ENCODE results near the gene LRP2BP. TPM values are rescaled to one million over a fixed set of nuclear protein-coding genes. Genes with fewer than 3 reads are reported as not detected.

LRP2BP gene
- total RNA-seq, 3 donors from 2014 or later (not counting 1 experiment from before 2014, with no cell fraction given), result 1.7 to 2.4 (median 2.2) TPM

DNA sequence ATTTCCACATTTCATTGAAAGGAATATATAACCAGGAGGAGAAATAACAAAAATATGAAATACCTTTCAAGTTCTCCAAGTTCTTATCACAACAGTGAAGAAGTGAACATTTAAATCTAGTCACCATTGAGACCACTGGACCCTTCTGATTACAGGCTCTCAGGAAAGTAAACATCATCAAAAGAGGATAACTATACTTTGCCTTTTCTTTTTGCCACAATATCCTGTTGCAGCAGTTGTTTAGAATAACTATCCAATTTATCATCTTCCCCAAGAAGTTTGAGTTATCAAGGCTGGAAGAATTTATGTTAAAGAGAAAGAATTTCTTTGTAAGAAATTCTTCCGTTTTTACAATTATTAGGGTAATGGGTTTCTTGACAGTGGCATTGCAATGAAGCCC lies 3.6 kb downstream of the LRP2BP start:
- Mint-ChIP-seq H3K27ac (no peak overlapping the region), H3K36me3 (no peaks in the 10 kb centered on the region), H3K4me3 (no peak overlapping the region), H3K9me3 (no peaks in the 10 kb centered on the region), H3K4me1 (peaks cover 24 to 25% of the 10 kb centered on the region in 2 donors), H3K27me3 (ENCODE audit: low read depth in 2 of 2) (peaks cover 0 to 3% of the 10 kb centered on the region in 2 donors)
- Histone ChIP-seq H3K27ac (ENCODE audit: low read length) (no peak overlapping the region), H3K9me3 (ENCODE audit: control insufficient read depth, insufficient read depth, low read length) (no peaks in the 10 kb centered on the region), H3K27me3 (ENCODE audit: control insufficient read depth, insufficient read depth, low read length) (no peaks in the 10 kb centered on the region), H3K36me3 (ENCODE audit: control insufficient read depth, insufficient read depth, low read length) (no peaks in the 10 kb centered on the region), H3K4me3 (ENCODE audit: low read length) (no peak overlapping the region), H3K4me1 (ENCODE audit: control insufficient read depth, insufficient read depth, low read length) (peaks cover 6% of the 10 kb centered on the region)
- WGBS (ENCODE audit: insufficient coverage), result no CpG with 5 or more reads among the region's 1 CpG
- TF ChIP-seq, protein P1, sequence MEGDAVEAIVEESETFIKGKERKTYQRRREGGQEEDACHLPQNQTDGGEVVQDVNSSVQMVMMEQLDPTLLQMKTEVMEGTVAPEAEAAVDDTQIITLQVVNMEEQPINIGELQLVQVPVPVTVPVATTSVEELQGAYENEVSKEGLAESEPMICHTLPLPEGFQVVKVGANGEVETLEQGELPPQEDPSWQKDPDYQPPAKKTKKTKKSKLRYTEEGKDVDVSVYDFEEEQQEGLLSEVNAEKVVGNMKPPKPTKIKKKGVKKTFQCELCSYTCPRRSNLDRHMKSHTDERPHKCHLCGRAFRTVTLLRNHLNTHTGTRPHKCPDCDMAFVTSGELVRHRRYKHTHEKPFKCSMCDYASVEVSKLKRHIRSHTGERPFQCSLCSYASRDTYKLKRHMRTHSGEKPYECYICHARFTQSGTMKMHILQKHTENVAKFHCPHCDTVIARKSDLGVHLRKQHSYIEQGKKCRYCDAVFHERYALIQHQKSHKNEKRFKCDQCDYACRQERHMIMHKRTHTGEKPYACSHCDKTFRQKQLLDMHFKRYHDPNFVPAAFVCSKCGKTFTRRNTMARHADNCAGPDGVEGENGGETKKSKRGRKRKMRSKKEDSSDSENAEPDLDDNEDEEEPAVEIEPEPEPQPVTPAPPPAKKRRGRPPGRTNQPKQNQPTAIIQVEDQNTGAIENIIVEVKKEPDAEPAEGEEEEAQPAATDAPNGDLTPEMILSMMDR (IDR thresholded peaks at IDR 0.05), result no peak
- intact Hi-C loops (cut with micrococcal nuclease), result no loop called here
- ATAC-seq (no peak), DNase-seq (no peak)

DNA sequence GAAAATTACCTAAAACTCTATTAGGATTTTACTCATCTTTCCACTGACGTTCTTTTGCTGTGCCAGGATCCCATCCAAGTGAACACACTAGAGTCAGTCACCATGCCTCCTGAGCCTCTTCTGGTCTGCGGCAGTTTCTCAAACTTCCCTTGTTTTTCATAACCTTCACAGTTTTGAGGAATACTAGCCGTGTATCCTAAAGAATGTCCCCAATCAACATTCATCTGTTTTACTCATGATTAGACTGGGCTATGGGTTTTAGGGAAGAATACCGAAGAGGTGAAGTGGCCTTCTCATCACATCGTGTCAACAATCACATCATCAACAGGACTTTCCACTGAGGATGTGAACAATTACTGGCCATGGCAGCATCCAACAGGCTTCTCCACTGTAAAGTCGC lies 4.8 kb downstream of the LRP2BP start:
- WGBS (ENCODE audit: insufficient coverage), result 92% methylated on average over 5 of the region's 6 CpGs
- H3K27me3 ChIP-seq (ENCODE audit: control insufficient read depth, insufficient read depth, low read length), result no peaks in the 10 kb centered on the region
- no peaks in the 10 kb centered on the region for H3K36me3 ChIP-seq (ENCODE audit: control insufficient read depth, insufficient read depth, low read length)
- Mint-ChIP-seq H3K4me3 (no peak overlapping the region), H3K27ac (no peak overlapping the region), H3K9me3 (no peaks in the 10 kb centered on the region), H3K4me1 (peaks cover 14 to 16% of the 10 kb centered on the region in 2 donors), H3K36me3 (no peaks in the 10 kb centered on the region), H3K27me3 (ENCODE audit: low read depth in 2 of 2) (peaks cover 2 to 4% of the 10 kb centered on the region in 2 donors)
- intact Hi-C loops (cut with micrococcal nuclease), result no loop called here
- DNase-seq (no peak), ATAC-seq (no peak)
- no peak overlapping the region for H3K4me3 ChIP-seq (ENCODE audit: low read length)
- H3K9me3 ChIP-seq (ENCODE audit: control insufficient read depth, insufficient read depth, low read length), result no peaks in the 10 kb centered on the region
- TF ChIP-seq, protein P1 (IDR thresholded peaks at IDR 0.05), result no peak
- H3K4me1 ChIP-seq (ENCODE audit: control insufficient read depth, insufficient read depth, low read length), result no peaks in the 10 kb centered on the region
- no peak overlapping the region for H3K27ac ChIP-seq (ENCODE audit: low read length)

DNA sequence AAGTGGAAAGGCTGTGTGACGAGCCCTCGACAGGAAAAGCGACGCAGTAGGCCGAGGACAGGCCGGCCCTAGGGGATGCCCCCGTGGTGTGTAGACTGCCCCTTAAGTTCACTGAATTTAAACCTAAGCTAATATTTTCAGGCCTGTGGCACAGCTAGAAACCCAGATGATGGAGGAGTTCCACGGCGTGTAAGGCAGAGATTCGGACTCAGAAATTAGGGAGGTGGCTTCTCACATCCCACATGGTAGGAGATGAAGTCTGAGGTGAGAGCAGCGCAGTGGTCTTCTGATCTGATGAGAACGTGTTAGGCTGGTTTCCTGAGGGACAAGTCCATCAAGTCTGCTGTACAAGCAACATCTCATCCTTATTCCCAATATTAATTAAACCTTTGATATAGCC lies 7.8 kb downstream of the LRP2BP start:
- Mint-ChIP-seq H3K36me3 (no peaks in the 10 kb centered on the region), H3K27me3 (ENCODE audit: low read depth in 2 of 2) (peaks cover 18 to 26% of the 10 kb centered on the region in 2 donors), H3K4me1 (peaks cover 10 to 11% of the 10 kb centered on the region in 2 donors), H3K9me3 (no peaks in the 10 kb centered on the region), H3K4me3 (no peak overlapping the region), H3K27ac (no peak overlapping the region)
- H3K36me3 ChIP-seq (ENCODE audit: control insufficient read depth, insufficient read depth, low read length), result no peaks in the 10 kb centered on the region
- intact Hi-C loops (cut with micrococcal nuclease), result no loop called here
- H3K4me3 ChIP-seq (ENCODE audit: low read length), result no peak overlapping the region
- WGBS (ENCODE audit: insufficient coverage), result 94% methylated on average over 12 of the region's 12 CpGs
- TF ChIP-seq, protein P1 (IDR thresholded peaks at IDR 0.05), result no peak
- DNase-seq, result no peak
- no peak overlapping the region for H3K27ac ChIP-seq (ENCODE audit: low read length)
- peaks cover 3% of the 10 kb centered on the region for H3K4me1 ChIP-seq (ENCODE audit: control insufficient read depth, insufficient read depth, low read length)
- H3K9me3 ChIP-seq (ENCODE audit: control insufficient read depth, insufficient read depth, low read length), result no peaks in the 10 kb centered on the region
- H3K27me3 ChIP-seq (ENCODE audit: control insufficient read depth, insufficient read depth, low read length), result peaks cover 2% of the 10 kb centered on the region
- ATAC-seq, result peak in 1 of 3 donors; percentile 40

DNA sequence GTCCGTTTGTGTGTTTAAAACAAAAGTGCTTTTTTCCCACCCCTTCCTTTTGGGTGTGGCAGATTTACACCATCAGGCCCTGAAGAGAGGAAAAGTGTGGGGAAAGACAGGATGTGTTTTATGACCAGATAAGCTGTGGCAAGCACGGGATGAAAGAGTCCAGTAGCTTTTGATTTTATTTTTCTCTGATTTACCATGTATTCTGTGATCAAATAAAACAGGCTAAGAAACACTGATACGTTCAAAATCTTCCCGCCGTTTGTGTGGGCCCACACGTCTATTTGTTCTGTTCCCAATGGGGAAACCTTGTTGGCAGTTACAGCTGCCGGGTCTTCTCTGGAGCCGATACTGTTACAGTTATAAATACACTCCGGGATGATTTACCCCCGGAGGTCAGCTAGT lies 10.8 kb downstream of the LRP2BP start:
- Mint-ChIP-seq H3K36me3 (no peaks in the 10 kb centered on the region), H3K4me3 (no peak overlapping the region), H3K27me3 (ENCODE audit: low read depth in 2 of 2) (peaks cover 26 to 39% of the 10 kb centered on the region in 2 donors), H3K27ac (no peak overlapping the region), H3K4me1 (peaks cover 10 to 11% of the 10 kb centered on the region in 2 donors), H3K9me3 (no peaks in the 10 kb centered on the region)
- Histone ChIP-seq H3K9me3 (ENCODE audit: control insufficient read depth, insufficient read depth, low read length) (no peaks in the 10 kb centered on the region), H3K27ac (ENCODE audit: low read length) (no peak overlapping the region), H3K4me1 (ENCODE audit: control insufficient read depth, insufficient read depth, low read length) (peaks cover 3% of the 10 kb centered on the region), H3K4me3 (ENCODE audit: low read length) (no peak overlapping the region), H3K27me3 (ENCODE audit: control insufficient read depth, insufficient read depth, low read length) (peaks cover 2% of the 10 kb centered on the region), H3K36me3 (ENCODE audit: control insufficient read depth, insufficient read depth, low read length) (no peaks in the 10 kb centered on the region)
- TF ChIP-seq, protein P1 (IDR thresholded peaks at IDR 0.05), result no peak
- DNase-seq (no peak), ATAC-seq (no peak)
- intact Hi-C loops (cut with micrococcal nuclease), result no loop called here
- WGBS (ENCODE audit: insufficient coverage), result 8% methylated on average over 8 of the region's 10 CpGs

Measured in natural killer cell (primary cell).